ENCODE data around the gene SRM.

SRM gene

DNA sequence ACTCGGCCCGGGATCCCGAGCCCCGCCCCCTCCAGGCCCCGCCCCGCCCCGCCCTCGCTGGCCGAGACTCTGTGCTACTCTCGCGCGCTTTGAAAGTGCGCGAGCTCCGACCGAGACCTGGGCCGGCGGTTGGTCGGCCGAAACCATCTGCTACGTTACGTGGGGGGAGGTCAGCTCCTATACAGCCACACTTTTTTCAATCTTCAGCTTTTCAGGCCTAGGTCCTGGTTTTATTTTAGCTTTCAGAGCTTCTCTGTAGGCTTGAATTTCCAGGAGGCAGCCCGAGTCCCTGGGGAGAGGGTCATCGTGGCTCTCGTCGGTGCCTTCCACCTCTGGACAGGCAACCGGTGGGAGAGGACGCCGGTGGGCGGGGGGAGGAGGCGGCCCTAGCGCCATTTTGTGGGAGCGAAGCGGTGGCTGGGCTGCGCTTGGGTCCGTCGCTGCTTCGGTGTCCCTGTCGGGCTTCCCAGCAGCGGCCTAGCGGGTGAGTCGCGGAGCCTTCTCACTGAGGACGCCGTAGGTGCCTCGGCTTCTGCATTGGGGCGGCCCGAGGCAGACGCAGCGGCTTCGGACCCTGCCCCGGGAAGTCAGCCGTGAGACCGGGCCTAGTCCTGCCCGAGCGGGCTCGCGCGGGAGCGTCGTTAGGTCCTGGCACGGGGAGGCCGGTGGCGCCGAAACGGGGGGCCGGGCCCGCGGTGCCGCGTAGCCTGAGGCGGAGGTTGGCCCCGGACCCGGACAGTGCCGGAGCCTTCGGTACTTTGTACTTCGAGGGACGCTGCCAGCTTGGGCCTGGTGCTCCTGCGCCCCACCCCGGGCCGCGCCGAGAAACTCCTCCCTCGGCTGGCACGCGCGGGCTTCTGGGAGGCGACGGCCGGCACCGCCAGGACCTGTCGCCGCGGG is 47.3 kb downstream of the SRM start, which contains the start of gene TARDBP:
TSS of gene TARDBP (plus strand) at position 395 of the 900 bp plus-strand sequence. CDS start 1,074 bp downstream, outside the sequence.
- peak; percentile 91 to 96 (median 96) for DNase-seq

All from suppressor macrophage treated with lipopolysaccharide for 1 hour (primary cell).